Measurements from ENCODE around the gene HNF4A. TPM values are rescaled to one million over a fixed set of nuclear protein-coding genes. Genes with fewer than 3 reads are reported as not detected.

The HNF4A gene
- total RNA-seq, 4 donors from 2014 or later: under 0.01 to 0.26 TPM; not detected in 2

- H3K9me3 ChIP-seq: no peaks in the 10 kb centered on the region
- TF ChIP-seq CTCF (IDR thresholded peaks at IDR 0.05) (no peak), POLR2A (IDR thresholded peaks at IDR 0.05) (no peak)
- DNase-seq: no peak
These were observed 48.0 kb downstream of the HNF4A start for GRCh38 chr20:44403194-44404112.

GRCh38 chr20:44404204-44405181 is 49.0 kb downstream of the HNF4A start:
- Histone ChIP-seq H3K4me1 (no peaks in the 10 kb centered on the region), H3K4me3 (no peak overlapping the region), H3K36me3 (no peaks in the 10 kb centered on the region), H3K27me3 (no peaks in the 10 kb centered on the region), H3K9me3 (no peaks in the 10 kb centered on the region), H3K27ac (no peak overlapping the region)
- TF ChIP-seq CTCF (IDR thresholded peaks at IDR 0.05): no peak
- TF ChIP-seq POLR2A (IDR thresholded peaks at IDR 0.05): no peak
- intact Hi-C loops (cut with DNase I; ENCODE audit: low total_unique reads): no loop called here
- no peak for DNase-seq

More at GRCh38 chr20:44403194-44404112, 48.0 kb downstream of the HNF4A start:
- no peak overlapping the region for H3K4me3 ChIP-seq
- intact Hi-C loops (cut with DNase I; ENCODE audit: low total_unique reads): no loop called here
- no peaks in the 10 kb centered on the region for H3K4me1 ChIP-seq
- no peaks in the 10 kb centered on the region for H3K27me3 ChIP-seq
- H3K27ac ChIP-seq: no peak overlapping the region
- H3K36me3 ChIP-seq: no peaks in the 10 kb centered on the region

GRCh38 chr20:44405257-44405656 is 49.8 kb downstream of the HNF4A start:
- no peak overlapping the region for H3K27ac ChIP-seq
- H3K27me3 ChIP-seq: no peaks in the 10 kb centered on the region
- H3K9me3 ChIP-seq: no peaks in the 10 kb centered on the region
- H3K36me3 ChIP-seq: no peaks in the 10 kb centered on the region
- no peak for TF ChIP-seq CTCF (IDR thresholded peaks at IDR 0.05)
- TF ChIP-seq POLR2A (IDR thresholded peaks at IDR 0.05): no peak
- no peak overlapping the region for H3K4me3 ChIP-seq
- intact Hi-C loops (cut with DNase I; ENCODE audit: low total_unique reads): no loop called here
- no peak for DNase-seq
- H3K4me1 ChIP-seq: no peaks in the 10 kb centered on the region

GRCh38 chr20:44405785-44406571 is 50.5 kb downstream of the HNF4A start:
- Histone ChIP-seq H3K36me3 (no peaks in the 10 kb centered on the region), H3K27me3 (no peaks in the 10 kb centered on the region), H3K27ac (no peak overlapping the region), H3K9me3 (no peaks in the 10 kb centered on the region), H3K4me3 (no peak overlapping the region), H3K4me1 (no peaks in the 10 kb centered on the region)
- DNase-seq: no peak
- intact Hi-C loops (cut with DNase I; ENCODE audit: low total_unique reads): no loop called here
- TF ChIP-seq CTCF (IDR thresholded peaks at IDR 0.05): no peak
- TF ChIP-seq POLR2A (IDR thresholded peaks at IDR 0.05): no peak

Data from uterus (tissue), 4 donors.